K562 (cell line): ENCODE data around the gene RSBN1L. TPM values are rescaled to one million over a fixed set of nuclear protein-coding genes. Genes with fewer than 3 reads are reported as not detected.

Source experiments
- ATAC-seq: fragments of 200-7000 bp; cut with Tn5 transposase; 3 replicates; pipeline ENCODE4 v1.9.1; 2020; ENCODE audit warnings: moderate library complexity
- BruUV-seq: library from RNA; stranded (reverse); fragments of 400-500 nt; replicated peaks from 2 replicates; lab custom pipeline; 2021; lab: Mats Ljungman, UMichigan
- CTCF ChIA-PET: fragments of 300-600 bp; formaldehyde crosslinking; extraction: SDS; loops from one replicate; lab custom pipeline; 2021; ENCODE audit warnings: low intra/inter-chr PET ratio; lab: Yijun Ruan, JAX
- POLR2A ChIA-PET: fragments of 300-600, 350-650 bp; sonication (Branson Sonifier 250); formaldehyde crosslinking; extraction: SDS; loops from one replicate; lab custom pipeline; 2021; ENCODE audit warnings: antibody characterized with exemption, inconsistent platforms; lab: Yijun Ruan, JAX
- DNase-seq, 4 experiments: peaks; one replicate each; pipeline versions ENCODE4 v3.0.0 to v3.0.0-alpha.2; 2011 to 2018; ENCODE audit warnings: low spot score in 3 of 4, mixed read lengths in 3 of 4; ENCODE audit errors: extremely low read depth in 1 of 4
- FAIRE-seq: peaks from 2 replicates; lab custom pipeline; 2011; peaks lifted over from hg19 to GRCh38; lab: Jason Lieb, UNC
- H2AFZ ChIP-seq: 2 replicates; pipeline ENCODE4 v1.6.0; 2011; ENCODE audit warnings: low read depth, low read length, control low read depth, inconsistent platforms
- H3K27ac ChIP-seq: fragments of 200-600 bp; 3 replicates; pipeline ENCODE4 v1.8.0; 2011; ENCODE audit warnings: low read depth, mild to moderate bottlenecking, control low read depth, inconsistent platforms, low read length, moderate library complexity, mixed read lengths; ENCODE audit errors: extremely low read depth
- H3K27me3 ChIP-seq, 2 experiments: fragments of 300-600 bp in 1 of 2; 2 replicates in 1 of 2; 3 replicates in 1 of 2; pipeline versions ENCODE4 v1.6.0 to v1.8.0; 2011; ENCODE audit warnings: inconsistent platforms in 2 of 2, low read length in 2 of 2, mild to moderate bottlenecking in 1 of 2, mixed read lengths in 1 of 2, moderate library complexity in 1 of 2; ENCODE audit not compliant: control insufficient read depth in 2 of 2, insufficient read depth in 2 of 2
- H3K36me3 ChIP-seq: fragments of 300-600 bp; 3 replicates; pipeline ENCODE4 v1.8.0; 2011; ENCODE audit warnings: mild to moderate bottlenecking, low read length, inconsistent platforms; ENCODE audit not compliant: control insufficient read depth, insufficient read depth
- H3K4me1 ChIP-seq, 2 experiments: fragments of 200-600 bp in 1 of 2; replicated peaks in 1 of 2; 2 replicates in 1 of 2; 3 replicates in 1 of 2; pipeline versions ENCODE4 v1.5.1 to v1.8.0; 2011; ENCODE audit warnings: inconsistent platforms in 2 of 2, low read length in 2 of 2, mild to moderate bottlenecking in 1 of 2, mixed read lengths in 1 of 2, moderate library complexity in 1 of 2; ENCODE audit not compliant: control insufficient read depth in 2 of 2, insufficient read depth in 2 of 2
- H3K4me2 ChIP-seq: 2 replicates; pipeline ENCODE4 v1.6.1; 2011; ENCODE audit warnings: low read length, control low read depth, inconsistent platforms, mixed read lengths; ENCODE audit not compliant: insufficient read depth
- H3K4me3 ChIP-seq: fragments of 200-600 bp; sonication (generic), shearing (Covaris generic); 2 replicates; pipeline ENCODE4 v1.5.1; 2016; ENCODE audit warnings: control low read depth, inconsistent platforms
- H3K79me2 ChIP-seq: fragments of 200-600 bp; 3 replicates; pipeline ENCODE4 v1.8.0; 2011; ENCODE audit warnings: low read length, inconsistent platforms; ENCODE audit not compliant: control insufficient read depth, insufficient read depth
- H3K9ac ChIP-seq, 2 experiments: 2 replicates each; pipeline versions ENCODE4 v1.6.0 to v1.6.1; 2011; ENCODE audit warnings: low read depth in 2 of 2, low read length in 2 of 2, control low read depth in 1 of 2, inconsistent platforms in 1 of 2, mild to moderate bottlenecking in 1 of 2, mixed read lengths in 1 of 2; ENCODE audit not compliant: insufficient read depth in 1 of 2
- H3K9me1 ChIP-seq: one replicate; pipeline ENCODE4 v1.6.0; 2011; ENCODE audit warnings: inconsistent platforms, mild to moderate bottlenecking, low read length, moderate library complexity; ENCODE audit not compliant: control insufficient read depth, insufficient read depth
- H3K9me3 ChIP-seq: replicated peaks from 2 replicates; pipeline ENCODE4 v1.5.1; 2011; ENCODE audit warnings: low read depth, low read length, inconsistent platforms; ENCODE audit not compliant: control insufficient read depth, insufficient read depth
- H4K20me1 ChIP-seq: replicated peaks from 2 replicates; pipeline ENCODE4 v1.6.1; 2011; ENCODE audit warnings: low read length, inconsistent platforms, mixed read lengths; ENCODE audit not compliant: control insufficient read depth, insufficient read depth
- EP400 ChIP-seq: fragments of 450-650 bp; IDR thresholded peaks from 2 replicates; pipeline ENCODE4 v1.6.1; 2017; ENCODE audit warnings: antibody characterized with exemption, mild to moderate bottlenecking, moderate library complexity
- PPARD ChIP-seq: fragments of 250-450 bp; sonication (Bioruptor Pico); IDR thresholded peaks from 2 replicates; pipeline ENCODE4 v1.8.0; 2022; ENCODE audit warnings: inconsistent platforms, mild to moderate bottlenecking, moderate library complexity
- RAD51 ChIP-seq: fragments of 450-650 bp; IDR thresholded peaks from 2 replicates; pipeline ENCODE4 v1.7.1; 2016; ENCODE audit warnings: low read depth, mild to moderate bottlenecking, borderline replicate concordance
- SMAD1 ChIP-seq: fragments of 150-350 bp; IDR thresholded peaks from 2 replicates; pipeline ENCODE4 v1.6.1; 2014; ENCODE audit warnings: low read length, low read depth; ENCODE audit not compliant: partially characterized antibody
- ZNF24 ChIP-seq: fragments of 450-650 bp; IDR thresholded peaks from 2 replicates; pipeline ENCODE4 v1.6.1; 2016
- ZNF408 ChIP-seq: fragments of 250-450 bp; sonication (Bioruptor Pico); IDR thresholded peaks from 2 replicates; pipeline ENCODE4 v1.4.0; 2020; ENCODE audit warnings: low read depth, mild to moderate bottlenecking, moderate library complexity
- WGBS: fragments of 100-300 bp; shearing (Covaris generic); methylation state at CpG from one replicate; pipeline ENCODE4 v1.1.6; 2016; ENCODE audit warnings: low coverage, mixed read lengths; ENCODE audit not compliant: insufficient coverage; ENCODE audit errors: missing lambda C conversion rate; 5-methylcytosine and 5-hydroxymethylcytosine counted together
- in situ Hi-C: fragments of 300-500 bp; cut with MboI; formaldehyde crosslinking; loops from 4 replicates; pipeline ENCODE4 v1.15.0; 2018; ENCODE audit warnings: inconsistent platforms, mixed read lengths
- intact Hi-C: fragments of 100-400 bp; cut with micrococcal nuclease; formaldehyde crosslinking; loops from 2 replicates; pipeline ENCODE4 v1.14.2; 2022
- polyA plus RNA-seq, 8 experiments: library from polyadenylated mRNA; depleted of rRNA in 4 of 8; stranded (reverse) in 5 of 8; unstranded in 3 of 8; fragments of >200 nt; fragmentation: Nextera tagmentation in 2 of 8; fragmentation: Illumina TruSeq in 1 of 8; extraction: Ambion mirVana in 2 of 8; extraction: Trizol in 1 of 8; gene quantifications; 2 replicates each; pipeline versions ENCODE4 v1.2.1 to v1.2.3, GENCODE V29; 2011 to 2014; ENCODE audit warnings: inconsistent platforms in 1 of 8, missing spikeins in 1 of 8
- total RNA-seq, 7 experiments: library from RNA; depleted of rRNA in 6 of 7; stranded (reverse); fragments of >200 nt in 6 of 7; fragmentation: Illumina TruSeq in 2 of 7; extraction: Trizol in 2 of 7; gene quantifications; 2 replicates each; pipeline versions ENCODE4 v1.2.1 to v1.2.3, GENCODE V29; 2011 to 2021; ENCODE audit warnings: low replicate concordance in 1 of 7
- TF ChIP-seq, protein P1 (sequence below): IDR thresholded peaks from 3 replicates; pipeline ENCODE4 v1.6.1; 2011; ENCODE audit warnings: borderline replicate concordance, mild to moderate bottlenecking, moderate library complexity; ENCODE audit not compliant: insufficient read length; ENCODE audit errors: extremely low read depth

RSBN1L gene
- total and polyA plus RNA-seq, 9 of the 15 experiments (the other 6 are each of a cell fraction or from before 2014, with no cell fraction given), result 6.2 to 35.2 (median 20.1) TPM

DNA sequence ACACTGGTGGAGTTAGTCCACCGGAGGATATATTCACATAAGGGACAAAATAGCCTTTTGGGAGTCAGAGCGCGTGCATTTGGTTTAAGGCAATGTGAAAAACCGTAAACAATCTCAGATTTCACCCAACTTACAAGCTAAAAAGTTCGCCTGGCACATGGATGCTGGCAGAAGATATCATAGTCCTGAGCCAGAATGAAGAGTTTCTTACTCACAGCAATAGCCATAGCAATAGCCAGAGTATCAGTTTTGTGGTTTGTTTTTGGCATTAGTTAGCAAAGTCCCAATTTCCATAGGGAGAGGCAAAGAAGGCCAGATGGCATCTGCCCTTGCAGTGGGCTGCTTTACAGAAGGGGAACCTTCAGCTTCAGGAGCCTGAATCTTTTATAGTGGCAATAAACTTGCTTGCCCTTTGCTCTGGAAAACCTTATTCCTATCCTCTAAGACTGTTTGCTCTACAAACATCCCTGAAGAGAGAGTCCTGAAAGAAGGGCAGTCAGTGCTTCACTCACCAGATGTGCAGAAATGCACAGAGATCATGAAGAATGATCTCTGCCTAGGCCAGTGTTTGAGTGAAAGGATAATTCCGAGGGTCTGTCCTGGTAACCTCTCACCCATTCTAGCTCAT, 28.7 kb upstream of the RSBN1L start:
- in situ Hi-C loops (loop anchor here (5.0 to 25.0 kb wide), 3 partner anchors 265 to 545 kb away; no protein-coding TSS in a partner anchor), intact Hi-C loops (loop anchor here (5.0 kb wide), 1 partner anchor 360 kb away; no protein-coding TSS in a partner anchor)
- POLR2A ChIA-PET, result interaction anchor here (0.6 to 1.0 kb wide), 4 partner anchors 12 to 30 kb away, joined by 3 read pairs; no protein-coding TSS in a partner anchor
- no peaks in the 10 kb centered on the region for H4K20me1 ChIP-seq
- no peak overlapping the region for H3K4me3 ChIP-seq
- ATAC-seq, result no peak
- TF ChIP-seq ZNF24 (no peak), PPARD (CRISPR knock-in tag) (no peak), SMAD1 (no peak), ZNF408 (no peak), EP400 (no peak), RAD51 (no peak)
- TF ChIP-seq, protein P1, sequence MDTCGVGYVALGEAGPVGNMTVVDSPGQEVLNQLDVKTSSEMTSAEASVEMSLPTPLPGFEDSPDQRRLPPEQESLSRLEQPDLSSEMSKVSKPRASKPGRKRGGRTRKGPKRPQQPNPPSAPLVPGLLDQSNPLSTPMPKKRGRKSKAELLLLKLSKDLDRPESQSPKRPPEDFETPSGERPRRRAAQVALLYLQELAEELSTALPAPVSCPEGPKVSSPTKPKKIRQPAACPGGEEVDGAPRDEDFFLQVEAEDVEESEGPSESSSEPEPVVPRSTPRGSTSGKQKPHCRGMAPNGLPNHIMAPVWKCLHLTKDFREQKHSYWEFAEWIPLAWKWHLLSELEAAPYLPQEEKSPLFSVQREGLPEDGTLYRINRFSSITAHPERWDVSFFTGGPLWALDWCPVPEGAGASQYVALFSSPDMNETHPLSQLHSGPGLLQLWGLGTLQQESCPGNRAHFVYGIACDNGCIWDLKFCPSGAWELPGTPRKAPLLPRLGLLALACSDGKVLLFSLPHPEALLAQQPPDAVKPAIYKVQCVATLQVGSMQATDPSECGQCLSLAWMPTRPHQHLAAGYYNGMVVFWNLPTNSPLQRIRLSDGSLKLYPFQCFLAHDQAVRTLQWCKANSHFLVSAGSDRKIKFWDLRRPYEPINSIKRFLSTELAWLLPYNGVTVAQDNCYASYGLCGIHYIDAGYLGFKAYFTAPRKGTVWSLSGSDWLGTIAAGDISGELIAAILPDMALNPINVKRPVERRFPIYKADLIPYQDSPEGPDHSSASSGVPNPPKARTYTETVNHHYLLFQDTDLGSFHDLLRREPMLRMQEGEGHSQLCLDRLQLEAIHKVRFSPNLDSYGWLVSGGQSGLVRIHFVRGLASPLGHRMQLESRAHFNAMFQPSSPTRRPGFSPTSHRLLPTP, result no peak
- no TSS peak for BruUV-seq
- CTCF ChIA-PET, result no interaction called here
- H3K9ac ChIP-seq, result no peak overlapping the region
- no peaks in the 10 kb centered on the region for H3K36me3 ChIP-seq
- no peak overlapping the region for H3K27ac ChIP-seq
- no peak overlapping the region for H2AFZ ChIP-seq
- no peaks in the 10 kb centered on the region for H3K79me2 ChIP-seq
- H3K9me1 ChIP-seq, result no peaks in the 10 kb centered on the region
- no peak overlapping the region for H3K4me2 ChIP-seq
- WGBS, result 64% methylated on average over 6 of the region's 6 CpGs
- no peaks in the 10 kb centered on the region for H3K9me3 ChIP-seq
- no peak for FAIRE-seq
- no peaks in the 10 kb centered on the region for H3K27me3 ChIP-seq
- DNase-seq, result no peak
- H3K4me1 ChIP-seq, result no peaks in the 10 kb centered on the region
